Spleen (tissue), 7 donors: ENCODE data around the gene CCHCR1.

Experiments
- CTCF ChIP-seq, 11 experiments: fragments of 200-600 bp in 7 of 11; fragments of 450-650 bp in 4 of 11; sonication (generic) in 4 of 11; IDR thresholded peaks in 8 of 11; conservative IDR thresholded peaks in 3 of 11; 1 replicate in 7 of 11; 2 replicates in 4 of 11; pipeline versions ENCODE4 v1.4.0 to v1.8.0; 2016 to 2021; ENCODE audit warnings: antibody characterized with exemption in 11 of 11, inconsistent platforms in 4 of 11, mild to moderate bottlenecking in 1 of 11
- POLR2A ChIP-seq, 3 donors: fragments of 450-650 bp; IDR thresholded peaks; one replicate each; pipeline ENCODE4 v1.5.1; 2017; ENCODE audit warnings: antibody characterized with exemption in 3 of 3, mild to moderate bottlenecking in 1 of 3
- donor health status: DM: no; HTN: no; CAD: no; lungs with moderate emphysema.
- donor health status: DM: no; HTN: no; CAD: no.
- donor health status: DM: no; HTN: no; CAD: no.

DNA sequence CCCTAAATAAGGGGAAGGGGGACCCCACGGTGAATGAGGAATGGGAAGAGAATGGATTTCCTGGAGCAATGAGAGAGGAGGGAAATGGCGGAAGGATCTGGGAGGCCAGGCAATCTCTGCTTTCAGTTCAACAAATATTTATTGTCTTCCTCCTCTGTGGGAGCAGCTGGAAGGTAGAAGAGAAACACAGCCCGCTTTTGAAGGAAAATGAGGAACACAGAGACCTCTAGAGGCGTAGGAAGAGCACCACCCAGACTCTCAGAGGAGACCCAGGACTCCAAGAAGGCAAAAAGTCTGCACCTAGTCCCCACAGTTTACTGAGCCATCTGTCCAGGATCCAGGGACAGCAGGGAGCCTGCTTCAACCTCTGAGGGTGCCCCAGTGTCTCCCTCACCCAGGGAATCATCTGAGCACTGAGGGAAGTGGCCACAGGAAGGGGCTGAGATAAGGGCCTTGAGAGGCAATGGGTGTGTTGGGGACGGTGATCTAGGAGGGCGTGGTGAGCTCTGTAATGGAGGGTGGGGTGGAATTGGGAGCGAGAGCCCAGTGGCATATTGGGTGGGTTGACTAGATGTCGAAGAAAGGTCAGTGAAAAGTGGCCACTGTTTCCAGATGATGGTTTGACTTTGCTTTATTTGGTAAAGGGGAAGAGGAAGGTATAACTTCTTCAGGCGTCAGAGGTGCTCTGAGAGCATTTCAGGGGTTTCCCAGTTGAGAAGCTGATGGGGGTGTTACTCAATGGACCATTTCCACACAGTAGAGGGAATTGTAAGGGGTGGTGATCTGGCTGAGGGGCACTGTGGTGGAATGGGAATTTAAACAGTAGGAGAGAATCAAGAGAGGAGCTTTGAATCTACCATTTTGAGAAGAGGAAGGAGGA is 42.4 kb downstream of the CCHCR1 start:
- TF ChIP-seq CTCF (IDR thresholded peaks at IDR 0.05 in 8 of 11, conservative IDR thresholded peaks at IDR 0.05 in 3 of 11) = peak in 1 of 11 experiments; percentile 21
- TF ChIP-seq POLR2A (IDR thresholded peaks at IDR 0.05) = no peak
